ENCODE data around the gene CYBRD1. TPM values are rescaled to one million over a fixed set of nuclear protein-coding genes. Genes with fewer than 3 reads are reported as not detected.

The CYBRD1 gene
- total RNA-seq, 1 experiment from 2014 or later: 7.9 TPM

- H3K36me3 Mint-ChIP-seq: peaks cover 4% of the 10 kb centered on the region; the same call in 1 of the 2 replicates
- no peaks in the 10 kb centered on the region for H3K27me3 Mint-ChIP-seq (ENCODE audit: low read depth)
- H3K4me3 Mint-ChIP-seq: no peak overlapping the region
- ChIA-PET CTCF (no interaction called here), POLR2A (no interaction called here)
- peaks cover 11% of the 10 kb centered on the region for H3K4me1 Mint-ChIP-seq
- no peak for DNase-seq (ENCODE audit: low spot score)
- H3K27ac Mint-ChIP-seq: no peak overlapping the region
- no peaks in the 10 kb centered on the region for H3K9me3 Mint-ChIP-seq
- TF ChIP-seq SP1 (CRISPR knock-in tag; conservative IDR thresholded peaks at IDR 0.05) (no peak), ZBTB43 (CRISPR knock-in tag; IDR thresholded peaks at IDR 0.05) (no peak), ZNF532 (CRISPR knock-in tag; IDR thresholded peaks at IDR 0.05; ENCODE audit: borderline replicate concordance) (no peak), TP53 (CRISPR knock-in tag; IDR thresholded peaks at IDR 0.05) (no peak), NFE2L1 (CRISPR knock-in tag; IDR thresholded peaks at IDR 0.05) (no peak), SMAD4 (CRISPR knock-in tag; IDR thresholded peaks at IDR 0.05) (no peak), USF1 (CRISPR knock-in tag; IDR thresholded peaks at IDR 0.05) (no peak), IRF1 (CRISPR knock-in tag; IDR thresholded peaks at IDR 0.05) (no peak), CBFB (CRISPR knock-in tag; IDR thresholded peaks at IDR 0.05; ENCODE audit: low read depth) (no peak), ZNF512 (CRISPR knock-in tag; IDR thresholded peaks at IDR 0.05; ENCODE audit: borderline replicate concordance) (no peak), IRF2 (CRISPR knock-in tag; IDR thresholded peaks at IDR 0.05; ENCODE audit: borderline replicate concordance, low read depth) (no peak), MLX (CRISPR knock-in tag; IDR thresholded peaks at IDR 0.05) (no peak), E2F1 (CRISPR knock-in tag; IDR thresholded peaks at IDR 0.05) (no peak), NR1H2 (CRISPR knock-in tag; IDR thresholded peaks at IDR 0.05) (no peak), MAX (CRISPR knock-in tag; IDR thresholded peaks at IDR 0.05) (no peak)
- no peak for ATAC-seq
Observed at GRCh38 chr2:171487803-171488259, 34.4 kb upstream of the CYBRD1 start.

Measured in WTC11 (cell line).